DMS79 treated with DMSO at 0.1 percent for 48 hours (cell line): ENCODE data around the gene PRX.
"Not testable (repeated sequence)": the region's sequence is repeated elsewhere in the genome, so short reads cannot be mapped to it uniquely, and the experiment has no call there.

Experiments
- DNase-seq: peaks from one replicate; lab custom pipeline; 2025; lab: John Stamatoyannopoulos, UW

Gene PRX

GRCh38 chr19:40433391-40434216 is 20.4 kb upstream of the PRX start:
- peak; percentile 84 for DNase-seq

GRCh38 chr19:40432760-40433159 is 19.6 kb upstream of the PRX start:
- peak; percentile 51 for DNase-seq

- DNase-seq = no peak
These were observed 18.5 kb upstream of the PRX start for GRCh38 chr19:40431698-40432097.

GRCh38 chr19:40430242-40430641 is 17.1 kb upstream of the PRX start:
- DNase-seq = not testable (repeated sequence)

- DNase-seq = not testable (repeated sequence)
These were observed 15.0 kb upstream of the PRX start for GRCh38 chr19:40428197-40428596.

- DNase-seq = peak; percentile 99
These were observed 12.5 kb upstream of the PRX start, which contains the start of gene SERTAD1 for GRCh38 chr19:40425450-40426287. SERTAD1 (minus strand) TSS chr19:40425992; CDS start chr19:40423546, 2,446 bp downstream.

GRCh38 chr19:40424637-40425449 is 11.7 kb upstream of the PRX start:
- DNase-seq = no peak

GRCh38 chr19:40423938-40424337 is 10.8 kb upstream of the PRX start:
- no peak for DNase-seq

GRCh38 chr19:40422748-40423566 is 9.8 kb upstream of the PRX start:
- no peak for DNase-seq

GRCh38 chr19:40421993-40422747 is 9.0 kb upstream of the PRX start:
- DNase-seq = no peak

- DNase-seq = peak; percentile 75
These were observed 7.9 kb upstream of the PRX start for GRCh38 chr19:40420766-40421765.

- DNase-seq = no peak
These were observed 7.2 kb upstream of the PRX start for GRCh38 chr19:40420451-40420765.

GRCh38 chr19:40419780-40420179 is 6.6 kb upstream of the PRX start:
- no peak for DNase-seq

- DNase-seq = no peak
These were observed 6.0 kb upstream of the PRX start for GRCh38 chr19:40419066-40419612.

- no peak for DNase-seq
These were observed 4.9 kb upstream of the PRX start for GRCh38 chr19:40418040-40418439.

GRCh38 chr19:40417643-40417981 is 4.4 kb upstream of the PRX start:
- DNase-seq = no peak

GRCh38 chr19:40416918-40417642 is 3.9 kb upstream of the PRX start:
- DNase-seq = no peak

GRCh38 chr19:40415768-40416167 is 2.6 kb upstream of the PRX start:
- DNase-seq = no peak
